ENCODE data around the gene NHLRC1. TPM values are rescaled to one million over a fixed set of nuclear protein-coding genes. Genes with fewer than 3 reads are reported as not detected.

NHLRC1 gene
- 0.30 and 0.40 TPM in 2 replicates for total RNA-seq (2014; rRNA removed; shearing (Covaris generic))

GRCh38 chr6:18122128-18123093 is at the start of gene NHLRC1:
NHLRC1 (minus strand) TSS chr6:18122677; CDS start chr6:18122606, 71 bp downstream.

GRCh38 chr6:18155150-18155863 is 32.8 kb upstream of the NHLRC1 start, which contains the start of gene KDM1B:
KDM1B (plus strand) TSS chr6:18155422; CDS start chr6:18159896, 4,474 bp downstream.

GRCh38 chr6:18154507-18155149 is 32.2 kb upstream of the NHLRC1 start, which contains the start of gene TPMT:
TPMT (minus strand) TSS chr6:18155077; CDS start chr6:18149127, 5,950 bp downstream.

Other genes starting within 250 kb of the NHLRC1 start
- 12.6 and 12.7 TPM in 2 replicates for gene KIF13A, start 135.0 kb downstream of the NHLRC1 start, total RNA-seq (2014; rRNA removed; shearing (Covaris generic))
- 5.8 and 6.4 TPM in 2 replicates for gene TPMT, start 32.4 kb upstream of the NHLRC1 start, total RNA-seq (2014; rRNA removed; shearing (Covaris generic))
- gene KDM1B, start 32.7 kb upstream of the NHLRC1 start, total RNA-seq (2014; rRNA removed; shearing (Covaris generic)) = 7.0 and 8.8 TPM in 2 replicates
- gene DEK, start 141.9 kb upstream of the NHLRC1 start, total RNA-seq (2014; rRNA removed; shearing (Covaris generic)) = 170 and 233 TPM in 2 replicates